Panc1 (cell line): ENCODE data around the gene SBNO2. TPM values are rescaled to one million over a fixed set of nuclear protein-coding genes. Genes with fewer than 3 reads are reported as not detected.

Experiments used
- ATAC-seq: fragments of 200-7000 bp; cut with Tn5 transposase; 2 replicates; pipeline ENCODE4 v1.9.1; 2020; ENCODE audit warnings: mild to moderate bottlenecking, moderate library complexity
- BruUV-seq: library from RNA; stranded (reverse); fragments of 400-500 nt; replicated peaks from 2 replicates; lab custom pipeline; 2021; lab: Mats Ljungman, UMichigan
- CTCF ChIA-PET: fragments of 300-600 bp; sonication (Branson Sonifier 250); formaldehyde crosslinking; loops from one replicate; lab custom pipeline; 2022; ENCODE audit warnings: antibody characterized with exemption; lab: Charles Lee
- POLR2A ChIA-PET: fragments of 300-600 bp; sonication (Branson Sonifier 250); formaldehyde crosslinking; loops from one replicate; lab custom pipeline; 2022; ENCODE audit warnings: antibody characterized with exemption; lab: Charles Lee
- DNase-seq: peaks from one replicate; pipeline ENCODE4 v3.0.0-alpha.2; 2010; ENCODE audit warnings: low read depth, low spot score
- H3K27ac ChIP-seq: 2 replicates; pipeline ENCODE4 v1.5.1; 2011; ENCODE audit warnings: mild to moderate bottlenecking, low read length, inconsistent platforms
- H3K27me3 ChIP-seq: fragments of 200-500 bp; sonication (Bioruptor generic); 2 replicates; pipeline ENCODE4 v1.6.0; 2014; ENCODE audit warnings: low read length, inconsistent platforms; ENCODE audit not compliant: control insufficient read depth, insufficient read depth
- H3K36me3 ChIP-seq: fragments of 200-500 bp; sonication (Bioruptor generic); 2 replicates; pipeline ENCODE4 v1.5.1; 2014; ENCODE audit warnings: inconsistent platforms, mild to moderate bottlenecking, low read length, moderate library complexity; ENCODE audit not compliant: control insufficient read depth, insufficient read depth
- H3K4me1 ChIP-seq: 2 replicates; pipeline ENCODE4 v1.5.1; 2011; ENCODE audit warnings: inconsistent platforms, mild to moderate bottlenecking, low read length, moderate library complexity; ENCODE audit not compliant: control insufficient read depth, insufficient read depth
- H3K4me3 ChIP-seq, 2 experiments: 2 replicates each; pipeline ENCODE4 v1.5.1; 2011 to 2012; ENCODE audit warnings: low read depth in 2 of 2, low read length in 2 of 2, mild to moderate bottlenecking in 2 of 2, inconsistent platforms in 1 of 2, moderate library complexity in 1 of 2
- H3K9me3 ChIP-seq: fragments of 200-500 bp; sonication (Bioruptor generic); 2 replicates; pipeline ENCODE4 v1.5.1; 2014; ENCODE audit warnings: low read depth, mild to moderate bottlenecking, inconsistent platforms, low read length, moderate library complexity; ENCODE audit not compliant: control insufficient read depth, insufficient read depth
- CTCF ChIP-seq: fragments of 450-650 bp; IDR thresholded peaks from 2 replicates; pipeline ENCODE4 v1.5.1; 2017; ENCODE audit warnings: mild to moderate bottlenecking
- POLR2AphosphoS5 ChIP-seq: IDR thresholded peaks from 2 replicates; pipeline ENCODE4 v1.6.1; 2012; ENCODE audit warnings: mild to moderate bottlenecking, low read depth, low read length, moderate library complexity
- REST ChIP-seq, 2 experiments: IDR thresholded peaks; 2 replicates each; pipeline ENCODE4 v1.6.1; 2011 to 2012; ENCODE audit warnings: low read depth in 2 of 2, control low read depth in 1 of 2, low read length in 1 of 2, mild to moderate bottlenecking in 1 of 2, moderate library complexity in 1 of 2; ENCODE audit not compliant: insufficient read depth in 1 of 2
- SIN3A ChIP-seq: IDR thresholded peaks from 2 replicates; pipeline ENCODE4 v1.6.1; 2012; ENCODE audit warnings: low read depth, mild to moderate bottlenecking, low read length, moderate library complexity, borderline replicate concordance; ENCODE audit not compliant: insufficient read depth
- TCF7L2 ChIP-seq: IDR thresholded peaks from 2 replicates; pipeline ENCODE4 v1.6.1; 2011; ENCODE audit warnings: mild to moderate bottlenecking, low read depth, low read length, inconsistent platforms
- in situ Hi-C: cut with HindIII; loops from 2 replicates; pipeline ENCODE4 v1.10.0; 2016; ENCODE audit warnings: low sequenced_read_pairs, low pct_unique_long_range_greater_than_20kb
- intact Hi-C: fragments of 100-400 bp; cut with micrococcal nuclease; formaldehyde crosslinking; loops from one replicate; pipeline ENCODE4 v1.10.0; 2022; ENCODE audit not compliant: unreplicated experiment
- total RNA-seq: library from RNA; stranded (reverse); gene quantifications from one replicate; pipeline ENCODE4 v1.2.1, GENCODE V29; 2021; ENCODE audit not compliant: unreplicated experiment

The SBNO2 gene
- total RNA-seq, 1 experiment from 2014 or later: 101 TPM

GRCh38 chr19:1166872-1167573 lies 7.0 kb downstream of the SBNO2 start:
- DNase-seq (no peak), ATAC-seq (no peak)
- Histone ChIP-seq H3K9me3 (no peaks in the 10 kb centered on the region), H3K27ac (peak overlapping the region; percentile 94), H3K27me3 (no peaks in the 10 kb centered on the region), H3K36me3 (no peaks in the 10 kb centered on the region), H3K4me1 (peaks cover 39% of the 10 kb centered on the region), H3K4me3 (peak overlapping the region; percentile 66 to 73)
- CTCF ChIA-PET: no interaction called here
- intact Hi-C loops (no loop called here), in situ Hi-C loops (no loop called here)
- no TSS peak for BruUV-seq
- POLR2A ChIA-PET: interaction anchor here (0.6 kb wide), 1 partner anchor 44 kb away, joined by 5 read pairs; no protein-coding TSS in a partner anchor
- TF ChIP-seq POLR2AphosphoS5: no peak; the same call in 1 of the 2 replicates
- no peak for TF ChIP-seq CTCF
- TF ChIP-seq TCF7L2: no peak
- no peak for TF ChIP-seq REST (IDR thresholded peaks at IDR 0.05; ENCODE audit: insufficient read depth in 1 of 2, low read depth in 2 of 2, low read length in 1 of 2)

GRCh38 chr19:1164684-1165531 lies 9.2 kb downstream of the SBNO2 start:
- POLR2A ChIA-PET: no interaction called here
- H3K27me3 ChIP-seq: no peaks in the 10 kb centered on the region
- BruUV-seq: no TSS peak
- in situ Hi-C loops: no loop called here
- no peaks in the 10 kb centered on the region for H3K36me3 ChIP-seq
- DNase-seq: no peak
- peak overlapping the region; percentile 94 for H3K27ac ChIP-seq
- peak; percentile 12 for ATAC-seq
- intact Hi-C loops: no loop called here
- peak overlapping the region; percentile 16 to 31 for H3K4me3 ChIP-seq
- CTCF ChIA-PET: no interaction called here
- H3K9me3 ChIP-seq: no peaks in the 10 kb centered on the region
- TF ChIP-seq POLR2AphosphoS5: peak; percentile 21; the same call in 1 of the 2 replicates
- TF ChIP-seq SIN3A: no peak
- H3K4me1 ChIP-seq: peaks cover 40% of the 10 kb centered on the region
